Gastroesophageal sphincter (tissue), 4 donors: ENCODE measurements around the gene GPR68. TPM values are rescaled to one million over a fixed set of nuclear protein-coding genes. Genes with fewer than 3 reads are reported as not detected.
A peak's percentile ranks its signal among the peaks of the same experiment; 100 is the strongest.

Experiments used
- ATAC-seq: fragments of 150-250 bp; one replicate; pipeline ENCODE4 v1.9.1; 2016; ENCODE audit warnings: mild to moderate bottlenecking, moderate library complexity
- H3K27ac ChIP-seq, 4 donors: fragments of 200-600 bp; sonication (generic) in 3 of 4; 1 replicate in 3 of 4; 2 replicates in 1 of 4; pipeline ENCODE4 v1.5.1; 2016 to 2019
- H3K27me3 ChIP-seq: fragments of 200-600 bp; sonication (generic); one replicate; pipeline ENCODE4 v1.5.1; 2019
- H3K36me3 ChIP-seq, 2 donors: fragments of 200-600 bp; sonication (generic); one replicate each; pipeline ENCODE4 v1.5.1; 2019; ENCODE audit warnings: control low read depth in 1 of 2
- H3K4me1 ChIP-seq, 3 donors: fragments of 200-600 bp; sonication (generic); 1 replicate in 2 of 3; 2 replicates in 1 of 3; pipeline ENCODE4 v1.5.1; 2016 to 2019; ENCODE audit warnings: control low read depth in 2 of 3
- H3K4me3 ChIP-seq, 2 donors: fragments of 200-600 bp; sonication (generic); one replicate each; pipeline ENCODE4 v1.5.1; 2019; ENCODE audit warnings: mild to moderate bottlenecking in 1 of 2, moderate library complexity in 1 of 2
- H3K9me3 ChIP-seq, 3 donors: fragments of 200-600 bp; sonication (generic); one replicate each; pipeline ENCODE4 v1.5.1; 2017 to 2019; ENCODE audit warnings: control low read depth in 2 of 3
- CTCF ChIP-seq, 4 experiments: fragments of 200-600 bp in 2 of 4; fragments of 450-650 bp in 2 of 4; sonication (generic) in 1 of 4; IDR thresholded peaks; one replicate each; pipeline ENCODE4 v1.5.1; 2017 to 2019; ENCODE audit warnings: antibody characterized with exemption in 4 of 4, mild to moderate bottlenecking in 2 of 4, moderate library complexity in 2 of 4
- EP300 ChIP-seq: sonication (generic); formaldehyde crosslinking; IDR thresholded peaks from one replicate; pipeline ENCODE4 v1.6.1; 2017; ENCODE audit warnings: antibody characterized with exemption, mild to moderate bottlenecking
- POLR2A ChIP-seq, 2 donors: fragments of 450-650 bp; IDR thresholded peaks; one replicate each; pipeline ENCODE4 v1.6.1; 2017; ENCODE audit warnings: antibody characterized with exemption in 2 of 2, mild to moderate bottlenecking in 2 of 2, moderate library complexity in 1 of 2
- POLR2AphosphoS5 ChIP-seq: sonication (generic); formaldehyde crosslinking; IDR thresholded peaks from one replicate; pipeline ENCODE4 v1.6.1; 2017; ENCODE audit warnings: antibody characterized with exemption
- WGBS, 2 donors: methylation state at CpG; one replicate each; pipeline ENCODE4 v1.1.5; 2018; ENCODE audit warnings: low coverage in 1 of 2; 5-methylcytosine and 5-hydroxymethylcytosine counted together
- total RNA-seq, 4 donors: library from RNA; depleted of rRNA; stranded (reverse); fragments of >200 nt; gene quantifications; one replicate each; pipeline ENCODE4 v1.1.0, GENCODE V29; 2016

Gene GPR68
- total RNA-seq, 4 donors from 2014 or later = 1.8 to 10.3 (median 3.0) TPM

GRCh38 chr14:91242635-91243034 lies 1.9 kb downstream of the GPR68 start:
- WGBS, 2 donors = 84 to 87% methylated on average over 4 of the region's 4 CpGs
- TF ChIP-seq POLR2AphosphoS5 = no peak
- TF ChIP-seq POLR2A (IDR thresholded peaks at IDR 0.05) = no peak
- no peak for TF ChIP-seq CTCF (IDR thresholded peaks at IDR 0.05)
- TF ChIP-seq EP300 = no peak
- no peaks in the 10 kb centered on the region for H3K36me3 ChIP-seq
- ATAC-seq = no peak
- peak overlapping the region in 1 of 4 donors; percentile 34 for H3K27ac ChIP-seq
- H3K4me1 ChIP-seq = peaks cover 0 to 31% (median 0%) of the 10 kb centered on the region in 3 donors
- no peaks in the 10 kb centered on the region for H3K27me3 ChIP-seq
- no peak overlapping the region for H3K4me3 ChIP-seq
- H3K9me3 ChIP-seq = no peaks in the 10 kb centered on the region

GRCh38 chr14:91241863-91242262 lies 2.6 kb downstream of the GPR68 start:
- no peak for TF ChIP-seq POLR2AphosphoS5
- no peak for TF ChIP-seq EP300
- no peak for TF ChIP-seq POLR2A (IDR thresholded peaks at IDR 0.05)
- ATAC-seq = no peak
- WGBS, 2 donors = 62 to 71% methylated on average over 4 to 7 of the region's 7 CpGs
- H3K9me3 ChIP-seq = no peaks in the 10 kb centered on the region
- H3K27ac ChIP-seq = no peak overlapping the region
- no peaks in the 10 kb centered on the region for H3K36me3 ChIP-seq
- H3K27me3 ChIP-seq = no peaks in the 10 kb centered on the region
- peak overlapping the region in 1 of 2 donors; percentile 0 for H3K4me3 ChIP-seq
- peaks cover 0 to 31% (median 0%) of the 10 kb centered on the region in 3 donors for H3K4me1 ChIP-seq

GRCh38 chr14:91238661-91239060 lies 5.8 kb downstream of the GPR68 start:
- no peak overlapping the region for H3K4me3 ChIP-seq

GRCh38 chr14:91238085-91238484 lies 6.4 kb downstream of the GPR68 start:
- H3K4me3 ChIP-seq = no peak overlapping the region
- H3K27ac ChIP-seq = no peak overlapping the region
- ATAC-seq = no peak
- H3K4me1 ChIP-seq = peaks cover 0 to 13% (median 0%) of the 10 kb centered on the region in 3 donors
- TF ChIP-seq EP300 = no peak
- TF ChIP-seq POLR2AphosphoS5 = no peak
- TF ChIP-seq CTCF (IDR thresholded peaks at IDR 0.05) = no peak
- no peak for TF ChIP-seq POLR2A (IDR thresholded peaks at IDR 0.05)
- 67 to 74% methylated on average over 3 to 4 of the region's 4 CpGs for WGBS, 2 donors
- no peaks in the 10 kb centered on the region for H3K9me3 ChIP-seq
- H3K36me3 ChIP-seq = peaks cover 0 to 4% of the 10 kb centered on the region in 2 donors
- H3K27me3 ChIP-seq = no peaks in the 10 kb centered on the region

More at GRCh38 chr14:91238661-91239060, 5.8 kb downstream of the GPR68 start:
- H3K4me1 ChIP-seq = peaks cover 0 to 19% (median 0%) of the 10 kb centered on the region in 3 donors
- ATAC-seq = no peak
- peaks cover 0 to 4% of the 10 kb centered on the region in 2 donors for H3K36me3 ChIP-seq
- no peaks in the 10 kb centered on the region for H3K27me3 ChIP-seq
- no peak overlapping the region for H3K27ac ChIP-seq
- no peaks in the 10 kb centered on the region for H3K9me3 ChIP-seq
- no peak for TF ChIP-seq CTCF (IDR thresholded peaks at IDR 0.05)
- WGBS, 2 donors = 56 to 69% methylated on average over 7 to 8 of the region's 8 CpGs

GRCh38 chr14:91237219-91237618 lies 7.3 kb downstream of the GPR68 start:
- peaks cover 0 to 9% (median 0%) of the 10 kb centered on the region in 3 donors for H3K4me1 ChIP-seq
- H3K4me3 ChIP-seq = no peak overlapping the region
- H3K27me3 ChIP-seq = no peaks in the 10 kb centered on the region
- no peak for ATAC-seq
- no peak overlapping the region for H3K27ac ChIP-seq
- WGBS, 2 donors = 73 to 84% methylated on average over 6 to 7 of the region's 7 CpGs
- peaks cover 0 to 4% of the 10 kb centered on the region in 2 donors for H3K36me3 ChIP-seq
- H3K9me3 ChIP-seq = no peaks in the 10 kb centered on the region
- TF ChIP-seq EP300 (no peak), POLR2A (IDR thresholded peaks at IDR 0.05) (no peak), POLR2AphosphoS5 (no peak), CTCF (IDR thresholded peaks at IDR 0.05) (no peak)
